H9 (cell line): Measurements from ENCODE around the gene CERS2. TPM values are rescaled to one million over a fixed set of nuclear protein-coding genes. Genes with fewer than 3 reads are reported as not detected.

ENCODE experiments used
- DNase-seq: peaks from one replicate; pipeline ENCODE4 v3.0.0-alpha.2; 2017
- H2AFZ ChIP-seq: one replicate; pipeline ENCODE4 v1.6.1; 2013; ENCODE audit warnings: mild to moderate bottlenecking, low read length, control low read depth, moderate library complexity
- H2AK5ac ChIP-seq: 2 replicates; pipeline ENCODE4 v1.6.1; 2013; ENCODE audit warnings: low read length, control low read depth, mixed read lengths; ENCODE audit not compliant: insufficient read length
- H2BK120ac ChIP-seq: one replicate; pipeline ENCODE4 v1.6.1; 2013; ENCODE audit warnings: low read depth, mild to moderate bottlenecking, low read length, control low read depth, inconsistent platforms; ENCODE audit not compliant: poor library complexity, severe bottlenecking
- H2BK12ac ChIP-seq: 2 replicates; pipeline ENCODE4 v1.6.1; 2013; ENCODE audit warnings: low read length, control low read depth, mixed read lengths, low read depth; ENCODE audit not compliant: insufficient read length
- H2BK15ac ChIP-seq: 2 replicates; pipeline ENCODE4 v1.6.1; 2013; ENCODE audit warnings: low read depth, low read length, control low read depth
- H2BK20ac ChIP-seq: one replicate; pipeline ENCODE4 v1.6.1; 2013; ENCODE audit warnings: low read depth, mild to moderate bottlenecking, low read length, control low read depth, inconsistent platforms; ENCODE audit not compliant: poor library complexity, severe bottlenecking
- H2BK5ac ChIP-seq: 2 replicates; pipeline ENCODE4 v1.6.1; 2013; ENCODE audit warnings: low read length, control low read depth, mixed read lengths; ENCODE audit not compliant: insufficient read length
- H3K14ac ChIP-seq: 2 replicates; pipeline ENCODE4 v1.6.1; 2013; ENCODE audit warnings: low read length, control low read depth; ENCODE audit not compliant: insufficient read depth
- H3K18ac ChIP-seq: 2 replicates; pipeline ENCODE4 v1.6.1; 2013; ENCODE audit warnings: low read depth, mild to moderate bottlenecking, mixed read lengths, low read length, control low read depth; ENCODE audit not compliant: insufficient read length
- H3K23ac ChIP-seq: 2 replicates; pipeline ENCODE4 v1.6.1; 2013; ENCODE audit warnings: low read length, control low read depth, mixed read lengths, low read depth; ENCODE audit not compliant: insufficient read length
- H3K23me2 ChIP-seq: 2 replicates; pipeline ENCODE4 v1.6.1; 2013; ENCODE audit warnings: low read depth, mild to moderate bottlenecking, mixed read lengths, low read length, control low read depth; ENCODE audit not compliant: insufficient read length, poor library complexity, severe bottlenecking
- H3K27ac ChIP-seq: 2 replicates; pipeline ENCODE4 v1.5.1; 2013; ENCODE audit warnings: low read length, control low read depth, mixed read lengths, low read depth; ENCODE audit not compliant: insufficient read length
- H3K27me3 ChIP-seq: 2 replicates; pipeline ENCODE4 v1.6.1; 2013; ENCODE audit warnings: low read length, control low read depth, inconsistent platforms; ENCODE audit not compliant: insufficient read depth
- H3K4ac ChIP-seq: 2 replicates; pipeline ENCODE4 v1.6.1; 2013; ENCODE audit warnings: low read depth, mild to moderate bottlenecking, control low read depth, inconsistent platforms, low read length, moderate library complexity
- H3K4me1 ChIP-seq: 2 replicates; pipeline ENCODE4 v1.6.1; 2013; ENCODE audit warnings: low read length, control low read depth, inconsistent platforms; ENCODE audit not compliant: insufficient read depth
- H3K4me2 ChIP-seq: 2 replicates; pipeline ENCODE4 v1.6.1; 2013; ENCODE audit warnings: low read length, control low read depth, mixed read lengths; ENCODE audit not compliant: insufficient read length, insufficient read depth
- H3K56ac ChIP-seq: 2 replicates; pipeline ENCODE4 v1.6.1; 2013; ENCODE audit warnings: low read depth, mild to moderate bottlenecking, mixed read lengths, low read length, control low read depth; ENCODE audit not compliant: insufficient read length
- H3K79me1 ChIP-seq: 2 replicates; pipeline ENCODE4 v1.6.1; 2013; ENCODE audit warnings: low read depth, mild to moderate bottlenecking, moderate library complexity, low read length, control low read depth, inconsistent platforms; ENCODE audit not compliant: insufficient read depth, poor library complexity, severe bottlenecking
- H3K79me2 ChIP-seq: 2 replicates; pipeline ENCODE4 v1.6.1; 2013; ENCODE audit warnings: low read length, control low read depth, inconsistent platforms; ENCODE audit not compliant: insufficient read depth
- H3K9ac ChIP-seq: 2 replicates; pipeline ENCODE4 v1.6.1; 2013; ENCODE audit warnings: low read length, control low read depth, mixed read lengths; ENCODE audit not compliant: insufficient read length; ENCODE audit errors: extremely low read depth
- H3K9me3 ChIP-seq: one replicate; pipeline ENCODE4 v1.6.1; 2013; ENCODE audit warnings: low read depth, low read length, inconsistent platforms; ENCODE audit not compliant: control insufficient read depth
- H3T11ph ChIP-seq: one replicate; pipeline ENCODE4 v1.6.1; 2013; ENCODE audit warnings: mild to moderate bottlenecking, low read length, control low read depth, inconsistent platforms
- H4K20me1 ChIP-seq: one replicate; pipeline ENCODE4 v1.6.1; 2013; ENCODE audit not compliant: control insufficient read depth, insufficient read length, insufficient read depth
- H4K5ac ChIP-seq: 2 replicates; pipeline ENCODE4 v1.6.1; 2013; ENCODE audit warnings: low read depth, mild to moderate bottlenecking, mixed read lengths, low read length, control low read depth; ENCODE audit not compliant: insufficient read length
- H4K8ac ChIP-seq: replicated peaks from 2 replicates; pipeline ENCODE4 v1.6.1; 2013; ENCODE audit warnings: low read length, control low read depth, mixed read lengths, low read depth; ENCODE audit not compliant: insufficient read length
- H4K91ac ChIP-seq: 2 replicates; pipeline ENCODE4 v1.6.1; 2013; ENCODE audit warnings: low read depth, mild to moderate bottlenecking, moderate library complexity, mixed read lengths, low read length, control low read depth; ENCODE audit not compliant: insufficient read length
- H3K27ac Mint-ChIP-seq, 3 experiments: 2 replicates in 2 of 3; 3 replicates in 1 of 3; pipeline ENCODE4 v1.8.0; 2020 to 2021; ENCODE audit warnings: mixed read lengths in 3 of 3, mild to moderate bottlenecking in 1 of 3, moderate library complexity in 1 of 3
- H3K27me3 Mint-ChIP-seq: 2 replicates; pipeline ENCODE4 v1.8.0; 2021; ENCODE audit warnings: low read depth, mild to moderate bottlenecking, moderate library complexity, mixed read lengths
- H3K36me3 Mint-ChIP-seq, 3 experiments: 2 replicates in 2 of 3; 3 replicates in 1 of 3; pipeline ENCODE4 v1.8.0; 2020 to 2021; ENCODE audit warnings: low read depth in 3 of 3, mixed read lengths in 3 of 3; ENCODE audit not compliant: insufficient read depth in 1 of 3
- H3K4me1 Mint-ChIP-seq, 2 experiments: 2 replicates each; pipeline ENCODE4 v1.8.0; 2020; ENCODE audit warnings: mixed read lengths in 2 of 2
- H3K4me3 Mint-ChIP-seq, 2 experiments: 2 replicates in 1 of 2; 3 replicates in 1 of 2; pipeline ENCODE4 v1.8.0; 2020 to 2021; ENCODE audit warnings: mild to moderate bottlenecking in 2 of 2, mixed read lengths in 2 of 2, moderate library complexity in 1 of 2
- H3K9me3 Mint-ChIP-seq, 2 experiments: 2 replicates in 1 of 2; 3 replicates in 1 of 2; pipeline ENCODE4 v1.8.0; 2020; ENCODE audit warnings: mild to moderate bottlenecking in 2 of 2, mixed read lengths in 2 of 2, moderate library complexity in 1 of 2
- WGBS: extraction: QIAGEN DNeasy Blood & Tissue Kit; methylation state at CpG from one replicate; pipeline ENCODE4 v1.1.7; 2013; ENCODE audit warnings: missing lambda C conversion rate, low lambda C conversion rate, mixed read lengths; ENCODE audit not compliant: insufficient read length; ENCODE audit errors: extremely low coverage; 5-methylcytosine and 5-hydroxymethylcytosine counted together
- long read RNA-seq: library from polyadenylated mRNA; unstranded; transcript quantifications from one replicate; pipeline ENCODE4 v2.0.0, GENCODE V29; 2020
- total RNA-seq: library from RNA; stranded (reverse); gene quantifications from 2 replicates; pipeline ENCODE4 v1.2.1, GENCODE V29; 2021
- TF ChIP-seq, protein P1 (sequence below): fragments of 200-600 bp; sonication (generic); conservative IDR thresholded peaks from 3 replicates; pipeline ENCODE4 v1.8.0; 2021; ENCODE audit warnings: antibody characterized with exemption, mild to moderate bottlenecking

The CERS2 gene, protein sequence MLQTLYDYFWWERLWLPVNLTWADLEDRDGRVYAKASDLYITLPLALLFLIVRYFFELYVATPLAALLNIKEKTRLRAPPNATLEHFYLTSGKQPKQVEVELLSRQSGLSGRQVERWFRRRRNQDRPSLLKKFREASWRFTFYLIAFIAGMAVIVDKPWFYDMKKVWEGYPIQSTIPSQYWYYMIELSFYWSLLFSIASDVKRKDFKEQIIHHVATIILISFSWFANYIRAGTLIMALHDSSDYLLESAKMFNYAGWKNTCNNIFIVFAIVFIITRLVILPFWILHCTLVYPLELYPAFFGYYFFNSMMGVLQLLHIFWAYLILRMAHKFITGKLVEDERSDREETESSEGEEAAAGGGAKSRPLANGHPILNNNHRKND
- total RNA-seq, result 201 and 209 TPM in 2 replicates
- long read RNA-seq, transcript CERS2-205 (11 exons, 2,505 nt), result major isoform, 157 of 226 reads
- long read RNA-seq, partial matches to known transcripts, result 22 of 226 reads
- long read RNA-seq, other reads (novel, unspliced or antisense), result 43 of 226 reads

DNA sequence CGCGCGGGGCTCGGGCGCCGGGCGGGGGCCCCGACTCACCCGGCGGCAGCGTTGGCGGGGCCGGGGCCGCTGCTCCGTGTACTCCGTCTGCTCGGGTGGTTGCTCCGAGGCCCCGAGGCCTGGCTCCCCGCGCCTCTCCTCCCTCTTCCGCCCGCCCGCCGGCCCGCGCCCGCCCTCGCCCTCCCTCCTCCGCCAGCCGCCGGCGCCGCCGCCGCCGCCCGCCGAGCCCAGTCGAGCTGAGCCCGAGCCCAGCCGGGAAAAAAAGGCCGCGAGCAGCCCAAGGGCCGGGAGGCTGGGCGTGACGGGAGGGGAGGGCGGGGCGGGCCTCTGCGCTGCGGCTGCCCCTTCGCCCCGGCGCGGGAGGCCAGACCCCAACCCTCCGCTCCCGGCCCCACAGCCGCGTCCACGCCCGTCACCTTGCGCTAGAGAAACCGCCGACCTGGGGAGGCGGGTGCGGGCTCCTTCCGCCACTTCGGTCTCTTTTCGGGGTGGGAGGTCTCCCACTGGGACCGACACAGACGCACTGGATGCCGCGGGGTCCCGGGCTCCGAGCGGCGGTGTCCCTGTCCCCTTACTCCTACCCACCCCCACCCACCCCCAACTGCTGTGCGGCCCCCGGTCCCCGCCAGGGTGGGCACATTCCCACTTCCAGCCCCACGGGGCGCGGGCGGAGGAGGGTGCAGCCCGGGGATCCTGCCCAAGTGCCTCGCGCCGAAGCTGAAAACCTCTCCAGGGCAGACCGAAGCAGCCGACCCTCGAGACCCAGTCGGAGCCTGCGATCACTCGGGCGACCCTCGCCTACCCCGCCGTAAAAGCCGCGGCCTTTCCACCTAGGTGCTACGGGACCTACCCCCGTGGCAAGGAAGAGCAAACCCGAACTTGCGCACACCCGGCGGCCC is at the start of gene CERS2:
CERS2 (minus strand) TSS at position 256 of the 899 bp plus-strand sequence. CDS start 5,745 bp downstream, outside the sequence.
- Histone ChIP-seq H3K4me2 (peak within 1 kb of the TSS; percentile 72), H4K91ac (no peak within 1 kb of the TSS), H2BK5ac (no peak within 1 kb of the TSS), H3K9me3 (no peaks in the 10 kb centered on the region), H3K27me3 (no peaks in the 10 kb centered on the region), H3K23me2 (peaks cover 12% of the 10 kb centered on the region), H2AK5ac (no peak within 1 kb of the TSS), H2BK120ac (no peak within 1 kb of the TSS), H2BK20ac (no peak within 1 kb of the TSS), H3K4ac (no peak within 1 kb of the TSS), H3K14ac (peak within 1 kb of the TSS; percentile 87), H3T11ph (no peak within 1 kb of the TSS), H3K18ac (peak within 1 kb of the TSS; percentile 71), H2AFZ (no peak within 1 kb of the TSS), H3K23ac (no peak within 1 kb of the TSS), H2BK12ac (no peak within 1 kb of the TSS), H3K27ac (no peak within 1 kb of the TSS), H2BK15ac (no peak within 1 kb of the TSS), H3K79me1 (no peaks in the 10 kb centered on the region), H3K9ac (peak within 1 kb of the TSS; percentile 64), H4K5ac (no peak within 1 kb of the TSS), H3K79me2 (peaks cover 31% of the 10 kb centered on the region; the same call in 1 of the 2 replicates), H3K4me1 (peaks cover 19% of the 10 kb centered on the region), H4K8ac (no peak within 1 kb of the TSS), H4K20me1 (no peaks in the 10 kb centered on the region), H3K56ac (no peak within 1 kb of the TSS)
- H3K4me3 Mint-ChIP-seq, result peak within 1 kb of the TSS; percentile 78 to 86
- peak within 1 kb of the TSS in 1 of 3 experiments; percentile 91; a peak in 2 of 7 replicates for H3K27ac Mint-ChIP-seq
- peaks cover 63 to 64% of the 10 kb centered on the region in 2 experiments for H3K4me1 Mint-ChIP-seq
- TF ChIP-seq, protein P1, sequence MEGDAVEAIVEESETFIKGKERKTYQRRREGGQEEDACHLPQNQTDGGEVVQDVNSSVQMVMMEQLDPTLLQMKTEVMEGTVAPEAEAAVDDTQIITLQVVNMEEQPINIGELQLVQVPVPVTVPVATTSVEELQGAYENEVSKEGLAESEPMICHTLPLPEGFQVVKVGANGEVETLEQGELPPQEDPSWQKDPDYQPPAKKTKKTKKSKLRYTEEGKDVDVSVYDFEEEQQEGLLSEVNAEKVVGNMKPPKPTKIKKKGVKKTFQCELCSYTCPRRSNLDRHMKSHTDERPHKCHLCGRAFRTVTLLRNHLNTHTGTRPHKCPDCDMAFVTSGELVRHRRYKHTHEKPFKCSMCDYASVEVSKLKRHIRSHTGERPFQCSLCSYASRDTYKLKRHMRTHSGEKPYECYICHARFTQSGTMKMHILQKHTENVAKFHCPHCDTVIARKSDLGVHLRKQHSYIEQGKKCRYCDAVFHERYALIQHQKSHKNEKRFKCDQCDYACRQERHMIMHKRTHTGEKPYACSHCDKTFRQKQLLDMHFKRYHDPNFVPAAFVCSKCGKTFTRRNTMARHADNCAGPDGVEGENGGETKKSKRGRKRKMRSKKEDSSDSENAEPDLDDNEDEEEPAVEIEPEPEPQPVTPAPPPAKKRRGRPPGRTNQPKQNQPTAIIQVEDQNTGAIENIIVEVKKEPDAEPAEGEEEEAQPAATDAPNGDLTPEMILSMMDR, result no peak
- H3K9me3 Mint-ChIP-seq, result no peaks in the 10 kb centered on the region
- DNase-seq, result peak; percentile 64
- H3K27me3 Mint-ChIP-seq, result no peaks in the 10 kb centered on the region
- peaks cover 2 to 4% (median 2%) of the 10 kb centered on the region in 3 experiments; a peak in 3 of 7 replicates for H3K36me3 Mint-ChIP-seq
- WGBS, result no CpG with 5 or more reads among the region's 106 CpGs
